ENCODE measurements around the gene TXNDC2.
"Not testable (repeated sequence)": the region's sequence is repeated elsewhere in the genome, so short reads cannot be mapped to it uniquely, and the experiment has no call there.

The TXNDC2 gene

GRCh38 chr18:9884532-9885140 lies 1.1 kb upstream of the TXNDC2 start:
- DNase-seq (ENCODE audit: low read depth), result no peak

GRCh38 chr18:9886005-9886348 lies 204 bp downstream of the TXNDC2 start:
- no peak for DNase-seq (ENCODE audit: low read depth)

- DNase-seq (ENCODE audit: low read depth), result no peak
Observed at GRCh38 chr18:9887992-9888391, 2.2 kb downstream of the TXNDC2 start.

GRCh38 chr18:9890196-9890595 lies 4.4 kb downstream of the TXNDC2 start:
- peak; percentile 29 for DNase-seq (ENCODE audit: low read depth)

GRCh38 chr18:9890957-9891356 lies 5.2 kb downstream of the TXNDC2 start:
- no peak for DNase-seq (ENCODE audit: low read depth)

GRCh38 chr18:9891515-9891914 lies 5.7 kb downstream of the TXNDC2 start:
- DNase-seq (ENCODE audit: low read depth), result not testable (repeated sequence)

- no peak for DNase-seq (ENCODE audit: low read depth)
Observed at GRCh38 chr18:9894454-9895068, 8.8 kb downstream of the TXNDC2 start.

- no peak for DNase-seq (ENCODE audit: low read depth)
Observed at GRCh38 chr18:9897129-9897528, 11.4 kb downstream of the TXNDC2 start.

GRCh38 chr18:9897787-9898291 lies 12.1 kb downstream of the TXNDC2 start:
- not testable (repeated sequence) for DNase-seq (ENCODE audit: low read depth)

- DNase-seq (ENCODE audit: low read depth), result no peak
Observed at GRCh38 chr18:9898792-9899549, 13.2 kb downstream of the TXNDC2 start.

GRCh38 chr18:9899550-9899930 lies 13.8 kb downstream of the TXNDC2 start:
- not testable (repeated sequence) for DNase-seq (ENCODE audit: low read depth)

- DNase-seq (ENCODE audit: low read depth), result no peak
Observed at GRCh38 chr18:9900699-9901098, 14.9 kb downstream of the TXNDC2 start.

- no peak for DNase-seq (ENCODE audit: low read depth)
Observed at GRCh38 chr18:9901377-9901776, 15.6 kb downstream of the TXNDC2 start.

GRCh38 chr18:9902264-9902663 lies 16.5 kb downstream of the TXNDC2 start:
- DNase-seq (ENCODE audit: low read depth), result not testable (repeated sequence)

GRCh38 chr18:9902832-9903231 lies 17.1 kb downstream of the TXNDC2 start:
- DNase-seq (ENCODE audit: low read depth), result no peak

GRCh38 chr18:9905401-9905922 lies 19.7 kb downstream of the TXNDC2 start:
- DNase-seq (ENCODE audit: low read depth), result no peak

- DNase-seq (ENCODE audit: low read depth), result no peak
Observed at GRCh38 chr18:9906481-9906880, 20.7 kb downstream of the TXNDC2 start.

GRCh38 chr18:9907867-9908266 lies 22.1 kb downstream of the TXNDC2 start:
- DNase-seq (ENCODE audit: low read depth), result no peak

- DNase-seq (ENCODE audit: low read depth), result no peak
Observed at GRCh38 chr18:9910071-9910470, 24.3 kb downstream of the TXNDC2 start.

GRCh38 chr18:9910661-9911060 lies 24.9 kb downstream of the TXNDC2 start:
- no peak for DNase-seq (ENCODE audit: low read depth)

- DNase-seq (ENCODE audit: low read depth), result no peak
Observed at GRCh38 chr18:9911226-9911625, 25.5 kb downstream of the TXNDC2 start.

- not testable (repeated sequence) for DNase-seq (ENCODE audit: low read depth)
Observed at GRCh38 chr18:9912285-9912684, 26.5 kb downstream of the TXNDC2 start.

- no peak for DNase-seq (ENCODE audit: low read depth)
Observed at GRCh38 chr18:9913151-9913525, 27.4 kb downstream of the TXNDC2 start.
